Activated CD8-positive, alpha-beta T cell treated with anti-CD3 and anti-CD28 coated beads for 36 hours (primary cell): ENCODE measurements around the gene KRTAP1-1. TPM values are rescaled to one million over a fixed set of nuclear protein-coding genes. Genes with fewer than 3 reads are reported as not detected.
"Not testable (repeated sequence)": the region's sequence is repeated elsewhere in the genome, so short reads cannot be mapped to it uniquely, and the experiment has no call there.

Experiments used
- ATAC-seq: fragments of 200-7000 bp; cut with Tn5 transposase; one replicate; pipeline ENCODE4 v1.10.0; 2021; ENCODE audit warnings: mild to moderate bottlenecking, moderate library complexity
- CTCF ChIA-PET: fragments of 350-600 bp; sonication (Branson Sonifier 250); formaldehyde crosslinking; loops from one replicate; lab custom pipeline; 2021; ENCODE audit warnings: antibody characterized with exemption; lab: Charles Lee
- POLR2A ChIA-PET: fragments of 350-600 bp; sonication (Branson Sonifier 250); formaldehyde crosslinking; loops from one replicate; lab custom pipeline; 2021; ENCODE audit warnings: antibody characterized with exemption; lab: Charles Lee
- DNase-seq: peaks from one replicate; pipeline ENCODE4 v3.0.0-alpha.2; 2020
- H3K27ac Mint-ChIP-seq: one replicate; pipeline ENCODE4 v1.8.0; 2021; ENCODE audit warnings: mild to moderate bottlenecking, mixed read lengths
- H3K27me3 Mint-ChIP-seq: one replicate; pipeline ENCODE4 v1.8.0; 2021; ENCODE audit warnings: mixed read lengths
- H3K36me3 Mint-ChIP-seq: one replicate; pipeline ENCODE4 v1.8.0; 2021; ENCODE audit warnings: low read depth, mixed read lengths
- H3K4me1 Mint-ChIP-seq: one replicate; pipeline ENCODE4 v1.8.0; 2021; ENCODE audit warnings: low read depth, mixed read lengths
- H3K4me3 Mint-ChIP-seq: one replicate; pipeline ENCODE4 v1.8.0; 2021; ENCODE audit warnings: mild to moderate bottlenecking, moderate library complexity, mixed read lengths
- H3K9me3 Mint-ChIP-seq: one replicate; pipeline ENCODE4 v1.8.0; 2021; ENCODE audit warnings: mixed read lengths
- intact Hi-C: fragments of 100-400 bp; cut with micrococcal nuclease; formaldehyde crosslinking; loops from one replicate; pipeline ENCODE4 v1.10.0; 2022
- total RNA-seq, 2 experiments: library from RNA; stranded (reverse); gene quantifications; one replicate each; pipeline ENCODE4 v1.2.3, GENCODE V29; 2021
- TF ChIP-seq, protein P1 (sequence below): fragments of 200-600 bp; IDR thresholded peaks from one replicate; pipeline ENCODE4 v1.8.0; 2022; ENCODE audit warnings: antibody characterized with exemption, mild to moderate bottlenecking

The KRTAP1-1 gene
- total RNA-seq, 2 experiments from 2014 or later: not detected

GRCh38 chr17:41073676-41074075, 32.4 kb upstream of the KRTAP1-1 start:
- intact Hi-C loops: no loop called here
- TF ChIP-seq, protein P1, sequence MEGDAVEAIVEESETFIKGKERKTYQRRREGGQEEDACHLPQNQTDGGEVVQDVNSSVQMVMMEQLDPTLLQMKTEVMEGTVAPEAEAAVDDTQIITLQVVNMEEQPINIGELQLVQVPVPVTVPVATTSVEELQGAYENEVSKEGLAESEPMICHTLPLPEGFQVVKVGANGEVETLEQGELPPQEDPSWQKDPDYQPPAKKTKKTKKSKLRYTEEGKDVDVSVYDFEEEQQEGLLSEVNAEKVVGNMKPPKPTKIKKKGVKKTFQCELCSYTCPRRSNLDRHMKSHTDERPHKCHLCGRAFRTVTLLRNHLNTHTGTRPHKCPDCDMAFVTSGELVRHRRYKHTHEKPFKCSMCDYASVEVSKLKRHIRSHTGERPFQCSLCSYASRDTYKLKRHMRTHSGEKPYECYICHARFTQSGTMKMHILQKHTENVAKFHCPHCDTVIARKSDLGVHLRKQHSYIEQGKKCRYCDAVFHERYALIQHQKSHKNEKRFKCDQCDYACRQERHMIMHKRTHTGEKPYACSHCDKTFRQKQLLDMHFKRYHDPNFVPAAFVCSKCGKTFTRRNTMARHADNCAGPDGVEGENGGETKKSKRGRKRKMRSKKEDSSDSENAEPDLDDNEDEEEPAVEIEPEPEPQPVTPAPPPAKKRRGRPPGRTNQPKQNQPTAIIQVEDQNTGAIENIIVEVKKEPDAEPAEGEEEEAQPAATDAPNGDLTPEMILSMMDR: no peak
- ChIA-PET CTCF (no interaction called here), POLR2A (no interaction called here)
- Mint-ChIP-seq H3K4me3 (no peak overlapping the region), H3K36me3 (no peaks in the 10 kb centered on the region), H3K4me1 (no peaks in the 10 kb centered on the region), H3K27me3 (peaks cover 9% of the 10 kb centered on the region), H3K27ac (no peak overlapping the region), H3K9me3 (no peaks in the 10 kb centered on the region)
- no peak for DNase-seq
- no peak for ATAC-seq

DNA sequence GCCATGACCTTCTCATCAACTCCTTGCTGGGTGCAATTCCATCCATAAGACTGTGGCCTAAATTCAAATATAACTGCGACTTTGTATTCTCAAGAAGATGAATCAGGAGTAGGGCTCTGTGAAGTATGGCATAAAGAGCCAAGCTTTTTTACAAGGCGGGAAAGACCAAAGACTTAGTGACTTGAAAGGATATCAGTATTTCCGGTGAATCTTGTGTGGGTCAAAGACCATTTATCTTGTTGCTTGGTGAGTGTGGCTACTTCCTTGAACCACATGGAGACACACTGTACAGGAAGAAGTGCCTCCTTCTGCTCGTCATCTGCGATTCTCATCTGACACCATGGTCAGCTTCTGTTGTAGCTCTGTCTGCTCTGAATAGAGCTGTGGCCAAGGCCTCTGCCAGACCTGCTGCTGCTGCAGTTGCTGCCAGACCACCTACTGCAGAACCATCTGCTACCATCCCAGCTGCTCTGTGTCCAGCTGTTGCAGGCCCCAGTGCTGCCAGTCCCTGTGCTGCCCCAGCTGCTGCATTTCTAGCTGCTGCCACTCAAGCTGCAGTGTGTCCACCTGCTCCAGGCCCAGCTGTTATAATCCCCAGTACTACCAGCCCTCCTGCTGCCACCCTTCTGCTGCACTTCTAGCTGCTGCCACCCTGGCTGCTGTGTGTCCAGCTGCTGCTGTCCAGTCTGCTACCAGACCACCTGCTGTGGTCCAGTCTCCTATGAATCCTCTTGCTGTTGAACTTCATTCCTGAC, 30.5 kb upstream of the KRTAP1-1 start:
- DNase-seq (no peak), ATAC-seq (no peak)
- Mint-ChIP-seq H3K4me3 (no peak overlapping the region), H3K36me3 (no peaks in the 10 kb centered on the region), H3K27me3 (peaks cover 8% of the 10 kb centered on the region), H3K4me1 (no peaks in the 10 kb centered on the region), H3K9me3 (no peaks in the 10 kb centered on the region), H3K27ac (no peak overlapping the region)
- intact Hi-C loops: no loop called here
- POLR2A ChIA-PET: no interaction called here
- CTCF ChIA-PET: interaction anchor here (0.5 kb wide), 1 partner anchor 129 kb away, joined by 3 read pairs; no protein-coding TSS in a partner anchor
- TF ChIP-seq, protein P1: no peak

DNA sequence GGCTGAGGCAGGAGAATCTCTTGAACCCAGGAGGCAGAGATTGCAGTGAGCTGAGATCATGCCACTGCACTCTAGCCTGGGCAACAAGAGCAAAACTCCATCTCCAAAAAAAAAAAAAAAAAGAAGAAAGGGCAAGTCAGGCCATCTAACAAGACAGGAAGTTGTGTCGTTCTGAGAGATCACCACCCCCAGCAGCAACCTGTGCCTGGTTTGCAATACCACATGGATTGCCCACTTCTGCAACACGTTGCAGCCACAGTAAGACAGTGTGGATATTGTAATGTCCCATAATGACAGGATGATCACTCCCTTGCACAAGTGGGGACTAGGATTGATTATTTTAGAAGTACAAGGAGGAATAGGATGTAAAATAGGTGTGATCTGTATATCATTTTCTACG, 27.8 kb upstream of the KRTAP1-1 start:
- intact Hi-C loops: no loop called here
- ChIA-PET CTCF (no interaction called here), POLR2A (no interaction called here)
- Mint-ChIP-seq H3K36me3 (no peaks in the 10 kb centered on the region), H3K9me3 (no peaks in the 10 kb centered on the region), H3K27me3 (no peaks in the 10 kb centered on the region), H3K4me1 (no peaks in the 10 kb centered on the region), H3K27ac (no peak overlapping the region), H3K4me3 (no peak overlapping the region)
- ATAC-seq: no peak
- DNase-seq: no peak
- TF ChIP-seq, protein P1: no peak

DNA sequence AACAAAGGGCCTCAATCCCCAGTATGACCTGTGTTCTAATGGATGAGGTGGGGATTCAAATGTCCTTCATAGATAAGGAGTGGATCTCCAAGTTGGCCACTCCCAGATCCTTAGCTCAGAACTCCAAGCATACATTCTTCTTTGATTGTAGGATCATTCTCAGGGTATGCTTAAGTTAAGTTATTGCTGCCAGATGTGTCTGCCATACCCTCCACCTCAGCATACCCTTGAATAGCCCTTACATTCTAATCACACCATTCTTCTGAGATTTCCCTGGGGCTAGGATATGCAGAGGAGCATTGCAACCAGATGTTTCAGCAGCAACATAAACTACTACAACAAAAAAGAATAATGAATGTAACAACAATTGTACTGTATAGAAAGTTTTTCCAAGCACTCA, 26.0 kb upstream of the KRTAP1-1 start:
- H3K27ac Mint-ChIP-seq: no peak overlapping the region
- ChIA-PET CTCF (no interaction called here), POLR2A (no interaction called here)
- no peaks in the 10 kb centered on the region for H3K9me3 Mint-ChIP-seq
- TF ChIP-seq, protein P1: no peak
- no peaks in the 10 kb centered on the region for H3K36me3 Mint-ChIP-seq
- peaks cover 2% of the 10 kb centered on the region for H3K27me3 Mint-ChIP-seq
- H3K4me1 Mint-ChIP-seq: no peaks in the 10 kb centered on the region
- DNase-seq (no peak), ATAC-seq (no peak)
- H3K4me3 Mint-ChIP-seq: no peak overlapping the region
- intact Hi-C loops: no loop called here

DNA sequence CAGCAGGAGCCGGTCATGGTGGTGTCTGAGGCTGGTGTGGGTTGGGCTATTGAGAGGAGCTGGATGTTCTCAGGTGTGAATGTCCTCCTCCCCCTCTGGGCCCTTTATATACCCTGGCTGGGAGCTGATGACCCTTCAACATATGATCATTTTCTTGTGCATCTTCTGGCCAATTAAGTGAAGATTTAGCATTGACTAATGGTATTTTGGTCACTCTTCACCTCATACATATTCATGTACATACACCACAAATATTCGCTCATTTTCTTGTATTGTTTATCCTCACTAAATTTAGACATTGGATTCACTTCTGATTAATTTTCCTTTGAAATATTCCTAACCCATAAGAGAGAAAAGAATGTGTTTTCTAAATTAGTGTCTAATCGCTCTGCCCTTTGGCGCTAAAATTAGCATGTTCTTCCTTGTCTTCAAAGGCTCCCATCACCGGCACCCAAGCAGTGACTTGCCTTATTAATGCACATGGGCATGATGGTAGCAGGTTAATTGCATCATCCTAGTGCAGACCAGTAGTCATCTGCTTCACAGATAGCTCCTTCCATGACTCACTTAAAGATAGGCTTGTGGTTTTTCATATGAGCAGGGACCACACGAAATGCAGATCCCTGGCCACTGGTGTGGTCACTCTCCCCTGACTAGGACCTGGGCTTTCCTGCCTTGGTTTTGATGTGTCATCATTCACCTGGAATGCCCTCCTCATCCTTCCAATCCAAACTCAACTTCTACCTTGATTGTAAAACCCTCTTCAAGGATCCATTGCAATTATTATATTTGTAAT, 24.8 kb upstream of the KRTAP1-1 start, which contains the start of gene KRTAP2-4:
Gene KRTAP2-4, minus strand, starts transcription at position 51 of the 796 bp plus-strand sequence. Its CDS starts 34 bp downstream, at position 17.
- H3K36me3 Mint-ChIP-seq: no peaks in the 10 kb centered on the region
- ATAC-seq (no peak), DNase-seq (no peak)
- intact Hi-C loops: no loop called here
- H3K27me3 Mint-ChIP-seq: peaks cover 5% of the 10 kb centered on the region
- ChIA-PET CTCF (no interaction called here), POLR2A (no interaction called here)
- TF ChIP-seq, protein P1: no peak
- H3K27ac Mint-ChIP-seq: no peak within 1 kb of the TSS
- H3K9me3 Mint-ChIP-seq: no peaks in the 10 kb centered on the region
- H3K4me1 Mint-ChIP-seq: no peaks in the 10 kb centered on the region
- H3K4me3 Mint-ChIP-seq: no peak within 1 kb of the TSS

DNA sequence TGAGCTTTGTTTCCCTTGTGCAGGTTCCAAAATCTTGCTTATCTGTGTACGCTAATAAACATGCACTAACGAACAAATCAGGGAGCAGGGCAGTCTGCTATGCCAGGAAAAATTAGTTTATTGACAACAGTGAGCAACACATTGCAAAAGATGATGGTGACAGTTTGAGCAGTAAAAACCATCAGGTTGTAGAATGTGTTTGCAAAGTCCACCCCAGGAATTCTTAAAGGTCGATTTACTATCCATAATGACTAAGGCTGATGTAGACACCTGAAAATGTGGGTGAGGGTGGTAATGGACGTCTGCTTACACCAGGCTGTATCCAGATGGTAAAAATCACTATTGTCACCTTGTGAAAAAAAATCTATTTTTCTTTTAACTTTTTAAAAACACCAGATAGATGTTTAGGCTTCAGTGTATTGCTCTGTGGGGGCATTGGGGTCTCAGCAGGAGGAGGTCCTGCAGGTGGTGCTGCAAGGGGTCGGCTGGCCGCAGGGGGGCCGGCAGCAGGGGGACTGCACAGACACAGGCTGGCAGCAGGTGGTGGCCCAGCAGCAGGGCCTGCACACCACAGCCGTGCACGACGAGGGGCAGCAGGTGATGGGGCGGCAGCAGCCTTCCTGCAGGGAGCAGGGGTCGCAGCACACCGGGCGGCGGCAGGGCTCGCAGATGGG, 23.9 kb upstream of the KRTAP1-1 start:
- DNase-seq, intact Hi-C loops, POLR2A ChIA-PET, H3K4me3 Mint-ChIP-seq, H3K9me3 Mint-ChIP-seq, H3K27ac Mint-ChIP-seq, CTCF ChIA-PET, H3K36me3 Mint-ChIP-seq, ATAC-seq, H3K4me1 Mint-ChIP-seq: not testable (repeated sequence)
- peaks cover 14% of the 10 kb centered on the region for H3K27me3 Mint-ChIP-seq
